Astrocyte (in vitro differentiated cells and primary cell): Measurements from ENCODE around the gene STK24. TPM values are rescaled to one million over a fixed set of nuclear protein-coding genes. Genes with fewer than 3 reads are reported as not detected.
A peak's percentile ranks its signal among the peaks of the same experiment; 100 is the strongest.

Experiments
- DNase-seq: peaks from one replicate; pipeline ENCODE4 v3.0.0-alpha.2; 2010; ENCODE audit warnings: low read depth
- FAIRE-seq: peaks from 2 replicates; lab custom pipeline; 2011; peaks lifted over from hg19 to GRCh38; lab: Jason Lieb, UNC
- H2AFZ ChIP-seq: 2 replicates; pipeline ENCODE4 v1.6.0; 2012; ENCODE audit warnings: low read depth, low read length, inconsistent platforms
- H3K27ac ChIP-seq: 2 replicates; pipeline ENCODE4 v1.5.1; 2011; ENCODE audit warnings: low read depth, low read length, inconsistent platforms
- H3K27me3 ChIP-seq: 2 replicates; pipeline ENCODE4 v1.6.0; 2011; ENCODE audit warnings: low read length, inconsistent platforms; ENCODE audit not compliant: insufficient read depth
- H3K36me3 ChIP-seq: 2 replicates; pipeline ENCODE4 v1.5.1; 2011; ENCODE audit warnings: low read length, inconsistent platforms; ENCODE audit not compliant: insufficient read depth
- H3K4me1 ChIP-seq: 2 replicates; pipeline ENCODE4 v1.5.1; 2011; ENCODE audit warnings: low read length, inconsistent platforms; ENCODE audit not compliant: insufficient read depth
- H3K4me2 ChIP-seq: 2 replicates; pipeline ENCODE4 v1.6.0; 2012; ENCODE audit warnings: low read length, inconsistent platforms
- H3K4me3 ChIP-seq: 2 replicates; pipeline ENCODE4 v1.5.1; 2011; ENCODE audit warnings: low read depth, mild to moderate bottlenecking, low read length, inconsistent platforms; ENCODE audit not compliant: insufficient read depth
- H3K79me2 ChIP-seq: 2 replicates; pipeline ENCODE4 v1.6.0; 2012; ENCODE audit warnings: mild to moderate bottlenecking, low read length, inconsistent platforms; ENCODE audit not compliant: insufficient read depth
- H3K9ac ChIP-seq: 2 replicates; pipeline ENCODE4 v1.6.0; 2012; ENCODE audit warnings: mild to moderate bottlenecking, low read length, inconsistent platforms
- H3K9me3 ChIP-seq: 2 replicates; pipeline ENCODE4 v1.5.1; 2012; ENCODE audit warnings: low read depth, mild to moderate bottlenecking, low read length, inconsistent platforms; ENCODE audit not compliant: insufficient read depth
- H4K20me1 ChIP-seq: 2 replicates; pipeline ENCODE4 v1.6.0; 2012; ENCODE audit warnings: low read length, inconsistent platforms; ENCODE audit not compliant: insufficient read depth
- H3K27ac Mint-ChIP-seq: one replicate; pipeline ENCODE4 v1.8.0; 2021; ENCODE audit warnings: mild to moderate bottlenecking, mixed read lengths; ENCODE audit not compliant: unreplicated experiment
- H3K27me3 Mint-ChIP-seq: one replicate; pipeline ENCODE4 v1.8.0; 2021; ENCODE audit warnings: low read depth, mixed read lengths; ENCODE audit not compliant: unreplicated experiment
- H3K36me3 Mint-ChIP-seq: one replicate; pipeline ENCODE4 v1.8.0; 2021; ENCODE audit warnings: low read depth, mixed read lengths; ENCODE audit not compliant: unreplicated experiment
- H3K4me1 Mint-ChIP-seq: one replicate; pipeline ENCODE4 v1.8.0; 2021; ENCODE audit warnings: low read depth, mixed read lengths; ENCODE audit not compliant: unreplicated experiment
- H3K4me3 Mint-ChIP-seq: one replicate; pipeline ENCODE4 v1.8.0; 2021; ENCODE audit warnings: mild to moderate bottlenecking, moderate library complexity, mixed read lengths; ENCODE audit not compliant: unreplicated experiment
- H3K9me3 Mint-ChIP-seq: one replicate; pipeline ENCODE4 v1.8.0; 2021; ENCODE audit warnings: mild to moderate bottlenecking, mixed read lengths; ENCODE audit not compliant: unreplicated experiment
- EZH2 ChIP-seq: IDR thresholded peaks from 2 replicates; pipeline ENCODE4 v1.6.1; 2012; ENCODE audit warnings: mild to moderate bottlenecking, low read length, inconsistent platforms; ENCODE audit not compliant: insufficient read depth
- total RNA-seq: library from RNA; stranded (reverse); gene quantifications from 2 replicates; pipeline ENCODE4 v1.2.1, GENCODE V29; 2021
- TF ChIP-seq, protein P1 (sequence below): IDR thresholded peaks from 2 replicates; pipeline ENCODE4 v1.5.1; 2011; ENCODE audit warnings: low read depth, mild to moderate bottlenecking, inconsistent platforms, low read length, moderate library complexity; ENCODE audit not compliant: insufficient read depth

STK24 gene
- total RNA-seq, 1 donor from 2014 or later, result 96.1 TPM

DNA sequence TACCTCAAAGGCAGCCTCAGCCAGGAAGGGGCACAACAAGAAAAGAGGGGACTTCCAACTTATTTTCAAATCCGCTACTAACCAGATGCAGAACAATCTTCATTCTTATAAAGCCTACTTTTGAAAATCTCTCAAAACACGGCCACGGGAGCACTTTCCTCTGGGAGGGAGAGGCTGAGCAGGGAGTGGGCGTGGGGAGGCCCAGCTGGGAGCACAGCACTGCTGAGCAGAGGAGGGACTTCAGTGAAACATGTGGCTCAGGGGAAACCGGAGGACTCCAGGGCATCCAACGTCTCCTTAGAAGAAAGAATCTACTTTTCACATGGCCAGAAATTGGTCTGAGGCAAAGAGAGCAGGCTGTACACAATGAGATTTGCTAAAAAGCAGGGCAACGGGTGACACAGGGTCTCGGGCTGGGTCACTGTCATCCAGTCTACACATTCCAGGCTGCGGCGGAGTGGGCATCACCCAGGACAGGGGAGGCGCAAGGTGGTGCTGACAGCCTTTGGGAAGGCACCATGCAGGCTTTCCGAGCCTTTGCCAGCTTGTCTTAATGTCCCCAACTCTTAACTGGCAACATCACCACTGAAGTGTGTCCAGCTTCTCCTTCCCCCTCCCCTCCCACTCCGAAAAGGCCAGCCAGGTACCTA is 117.1 kb downstream of the STK24 start:
- DNase-seq, result no peak
- H3K27ac ChIP-seq, result no peak overlapping the region
- H3K79me2 ChIP-seq, result peaks cover 36% of the 10 kb centered on the region

GRCh38 chr13:98459171-98459681 is 117.7 kb downstream of the STK24 start:
- Histone ChIP-seq H3K4me3 (no peak overlapping the region), H3K27ac (no peak overlapping the region), H3K9me3 (no peaks in the 10 kb centered on the region), H3K4me2 (no peak overlapping the region), H3K27me3 (no peaks in the 10 kb centered on the region), H3K79me2 (peaks cover 35% of the 10 kb centered on the region), H4K20me1 (peaks cover 34% of the 10 kb centered on the region), H3K9ac (no peak overlapping the region), H3K4me1 (peaks cover 10% of the 10 kb centered on the region), H2AFZ (no peak overlapping the region), H3K36me3 (peaks cover 19% of the 10 kb centered on the region)
- DNase-seq, result no peak
- no peak for FAIRE-seq
- peaks cover 2% of the 10 kb centered on the region for H3K9me3 Mint-ChIP-seq
- peaks cover 38% of the 10 kb centered on the region for H3K36me3 Mint-ChIP-seq
- no peaks in the 10 kb centered on the region for H3K27me3 Mint-ChIP-seq
- TF ChIP-seq, protein P1, sequence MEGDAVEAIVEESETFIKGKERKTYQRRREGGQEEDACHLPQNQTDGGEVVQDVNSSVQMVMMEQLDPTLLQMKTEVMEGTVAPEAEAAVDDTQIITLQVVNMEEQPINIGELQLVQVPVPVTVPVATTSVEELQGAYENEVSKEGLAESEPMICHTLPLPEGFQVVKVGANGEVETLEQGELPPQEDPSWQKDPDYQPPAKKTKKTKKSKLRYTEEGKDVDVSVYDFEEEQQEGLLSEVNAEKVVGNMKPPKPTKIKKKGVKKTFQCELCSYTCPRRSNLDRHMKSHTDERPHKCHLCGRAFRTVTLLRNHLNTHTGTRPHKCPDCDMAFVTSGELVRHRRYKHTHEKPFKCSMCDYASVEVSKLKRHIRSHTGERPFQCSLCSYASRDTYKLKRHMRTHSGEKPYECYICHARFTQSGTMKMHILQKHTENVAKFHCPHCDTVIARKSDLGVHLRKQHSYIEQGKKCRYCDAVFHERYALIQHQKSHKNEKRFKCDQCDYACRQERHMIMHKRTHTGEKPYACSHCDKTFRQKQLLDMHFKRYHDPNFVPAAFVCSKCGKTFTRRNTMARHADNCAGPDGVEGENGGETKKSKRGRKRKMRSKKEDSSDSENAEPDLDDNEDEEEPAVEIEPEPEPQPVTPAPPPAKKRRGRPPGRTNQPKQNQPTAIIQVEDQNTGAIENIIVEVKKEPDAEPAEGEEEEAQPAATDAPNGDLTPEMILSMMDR, result no peak
- TF ChIP-seq EZH2, result no peak
- peaks cover 7% of the 10 kb centered on the region for H3K4me1 Mint-ChIP-seq
- peak overlapping the region; percentile 58 for H3K27ac Mint-ChIP-seq
- no peak overlapping the region for H3K4me3 Mint-ChIP-seq

More for the DNA sequence above, 117.1 kb downstream of the STK24 start:
- H4K20me1 ChIP-seq, result peaks cover 29% of the 10 kb centered on the region
- FAIRE-seq, result no peak
- Mint-ChIP-seq H3K4me1 (peaks cover 2% of the 10 kb centered on the region), H3K27ac (peak overlapping the region; percentile 58), H3K4me3 (no peak overlapping the region), H3K27me3 (no peaks in the 10 kb centered on the region), H3K9me3 (peaks cover 2% of the 10 kb centered on the region), H3K36me3 (peaks cover 34% of the 10 kb centered on the region)
- TF ChIP-seq EZH2, result no peak
- TF ChIP-seq, protein P1, result no peak
- no peak overlapping the region for H3K4me3 ChIP-seq
- peaks cover 4% of the 10 kb centered on the region for H3K4me1 ChIP-seq
- peaks cover 19% of the 10 kb centered on the region for H3K36me3 ChIP-seq
- H2AFZ ChIP-seq, result no peak overlapping the region
- no peaks in the 10 kb centered on the region for H3K9me3 ChIP-seq
- no peaks in the 10 kb centered on the region for H3K27me3 ChIP-seq
- no peak overlapping the region for H3K4me2 ChIP-seq
- H3K9ac ChIP-seq, result no peak overlapping the region

GRCh38 chr13:98458431-98458830 is 118.5 kb downstream of the STK24 start:
- Histone ChIP-seq H3K27ac (no peak overlapping the region), H4K20me1 (peaks cover 36% of the 10 kb centered on the region), H3K27me3 (no peaks in the 10 kb centered on the region), H3K4me1 (peaks cover 13% of the 10 kb centered on the region), H3K36me3 (peaks cover 18% of the 10 kb centered on the region), H3K9me3 (no peaks in the 10 kb centered on the region), H2AFZ (no peak overlapping the region), H3K9ac (no peak overlapping the region), H3K4me3 (no peak overlapping the region), H3K79me2 (peaks cover 30% of the 10 kb centered on the region), H3K4me2 (no peak overlapping the region)
- Mint-ChIP-seq H3K4me3 (no peak overlapping the region), H3K27me3 (no peaks in the 10 kb centered on the region), H3K9me3 (peaks cover 2% of the 10 kb centered on the region), H3K27ac (no peak overlapping the region), H3K4me1 (peaks cover 10% of the 10 kb centered on the region), H3K36me3 (peaks cover 37% of the 10 kb centered on the region)
- no peak for DNase-seq
- no peak for FAIRE-seq
- no peak for TF ChIP-seq EZH2
- TF ChIP-seq, protein P1, result no peak
